A549 treated with ZK216348 at 1 μM for 4 hours (cell line): Measurements from ENCODE around the gene DNAJB12. TPM values are rescaled to one million over a fixed set of nuclear protein-coding genes. Genes with fewer than 3 reads are reported as not detected.

Experiments used
- total RNA-seq: library from RNA; stranded (reverse); fragments of 200-300 nt; extraction: Qiagen RNA extraction; gene quantifications from 5 replicates; pipeline ENCODE4 v1.2.3, GENCODE V29; 2022; ENCODE audit warnings: low read depth

DNAJB12 gene
- 27.9 to 34.9 TPM (median 33.0 TPM) in 5 replicates for total RNA-seq

GRCh38 chr10:72354356-72355213 lies at the start of gene DNAJB12:
Gene DNAJB12 (minus strand): TSS chr10:72354919. CDS start chr10:72354897, 22 bp downstream.

Other genes starting within 250 kb of the DNAJB12 start
- gene ANAPC16, start 138.9 kb downstream of the DNAJB12 start, total RNA-seq: 67.4 to 87.5 TPM (median 82.6 TPM) in 5 replicates
- gene ASCC1, start 138.6 kb downstream of the DNAJB12 start, total RNA-seq: 33.2 to 43.1 TPM (median 36.1 TPM) in 5 replicates
- 184 to 316 TPM (median 293 TPM) in 5 replicates for gene DDIT4, start 81.0 kb downstream of the DNAJB12 start, total RNA-seq